BLaER1 (cell line): ENCODE measurements around the gene THUMPD1.

ENCODE experiments used
- H3K27ac ChIP-seq: shearing (Covaris generic); formaldehyde crosslinking; 2 replicates; pipeline ENCODE4 v1.8.1; 2022
- H3K27me3 ChIP-seq: shearing (Covaris generic); formaldehyde crosslinking; 2 replicates; pipeline ENCODE4 v1.8.1; 2022
- H3K36me3 ChIP-seq: shearing (Covaris generic); formaldehyde crosslinking; 2 replicates; pipeline ENCODE4 v1.8.1; 2022
- H3K4me1 ChIP-seq: shearing (Covaris generic); formaldehyde crosslinking; 2 replicates; pipeline ENCODE4 v1.8.1; 2022
- H3K4me2 ChIP-seq: shearing (Covaris generic); formaldehyde crosslinking; 2 replicates; pipeline ENCODE4 v1.8.1; 2022
- H3K4me3 ChIP-seq: shearing (Covaris generic); formaldehyde crosslinking; 2 replicates; pipeline ENCODE4 v1.8.1; 2022
- H3K9ac ChIP-seq: shearing (Covaris generic); formaldehyde crosslinking; 2 replicates; pipeline ENCODE4 v1.8.1; 2022
- H3K9me3 ChIP-seq: shearing (Covaris generic); formaldehyde crosslinking; 2 replicates; pipeline ENCODE4 v1.8.1; 2022
- H4K20me1 ChIP-seq: shearing (Covaris generic); formaldehyde crosslinking; 2 replicates; pipeline ENCODE4 v1.8.1; 2022
- Cebpa-rat ChIP-seq: shearing (Covaris generic); IDR thresholded peaks from 2 replicates; pipeline ENCODE4 v1.8.1; 2022

The THUMPD1 gene, protein sequence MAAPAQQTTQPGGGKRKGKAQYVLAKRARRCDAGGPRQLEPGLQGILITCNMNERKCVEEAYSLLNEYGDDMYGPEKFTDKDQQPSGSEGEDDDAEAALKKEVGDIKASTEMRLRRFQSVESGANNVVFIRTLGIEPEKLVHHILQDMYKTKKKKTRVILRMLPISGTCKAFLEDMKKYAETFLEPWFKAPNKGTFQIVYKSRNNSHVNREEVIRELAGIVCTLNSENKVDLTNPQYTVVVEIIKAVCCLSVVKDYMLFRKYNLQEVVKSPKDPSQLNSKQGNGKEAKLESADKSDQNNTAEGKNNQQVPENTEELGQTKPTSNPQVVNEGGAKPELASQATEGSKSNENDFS

GRCh38 chr16:20741554-20742285 is at the start of gene THUMPD1:
Gene THUMPD1, minus strand, starts transcription at chr16:20741818. Its CDS starts 79 bp downstream, at chr16:20741739.
- H3K27ac ChIP-seq = peak within 1 kb of the TSS; percentile 92
- H3K4me2 ChIP-seq = peak within 1 kb of the TSS; percentile 94
- H3K9ac ChIP-seq = peak within 1 kb of the TSS; percentile 89
- peak within 1 kb of the TSS; percentile 94 for H3K4me3 ChIP-seq
- H3K36me3 ChIP-seq = peaks cover 27% of the 10 kb centered on the region
- H4K20me1 ChIP-seq = peaks cover 37% of the 10 kb centered on the region
- H3K4me1 ChIP-seq = peaks cover 19% of the 10 kb centered on the region
- no peak for TF ChIP-seq Cebpa-rat
- no peaks in the 10 kb centered on the region for H3K27me3 ChIP-seq
- H3K9me3 ChIP-seq = peaks cover 5% of the 10 kb centered on the region; the same call in 1 of the 2 replicates

GRCh38 chr16:20789130-20789529 is 47.5 kb upstream of the THUMPD1 start:
- Histone ChIP-seq H4K20me1 (no peaks in the 10 kb centered on the region), H3K9me3 (no peaks in the 10 kb centered on the region), H3K4me3 (no peak overlapping the region), H3K27ac (no peak overlapping the region), H3K27me3 (no peaks in the 10 kb centered on the region), H3K9ac (no peak overlapping the region), H3K4me2 (no peak overlapping the region), H3K4me1 (no peaks in the 10 kb centered on the region), H3K36me3 (no peaks in the 10 kb centered on the region)
- TF ChIP-seq Cebpa-rat = no peak

GRCh38 chr16:20784204-20784603 is 42.6 kb upstream of the THUMPD1 start:
- no peaks in the 10 kb centered on the region for H3K9me3 ChIP-seq
- no peaks in the 10 kb centered on the region for H3K27me3 ChIP-seq
- H4K20me1 ChIP-seq = no peaks in the 10 kb centered on the region

DNA sequence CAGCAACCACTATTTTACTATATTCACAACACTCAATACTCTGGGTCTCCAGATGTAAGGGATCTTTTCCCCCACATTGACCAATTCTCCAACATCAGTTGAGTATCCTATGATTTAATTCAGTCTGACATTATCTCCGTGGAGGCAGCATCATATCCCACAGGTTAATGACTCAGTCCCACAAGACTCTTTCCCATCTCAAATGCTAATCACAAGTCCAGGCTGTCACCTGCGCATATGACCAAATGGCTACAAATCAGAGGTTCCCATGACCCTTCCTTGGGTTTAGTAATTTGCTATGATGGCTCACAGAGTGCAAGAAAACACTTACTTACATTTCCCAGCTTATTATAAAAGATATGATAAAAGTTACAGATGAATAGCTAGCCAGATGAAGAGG is 40.9 kb upstream of the THUMPD1 start:
- no peaks in the 10 kb centered on the region for H4K20me1 ChIP-seq
- H3K27me3 ChIP-seq = no peaks in the 10 kb centered on the region
- no peak overlapping the region for H3K4me3 ChIP-seq
- no peaks in the 10 kb centered on the region for H3K9me3 ChIP-seq
- H3K4me1 ChIP-seq = no peaks in the 10 kb centered on the region
- no peak overlapping the region for H3K27ac ChIP-seq
- no peak overlapping the region for H3K9ac ChIP-seq
- H3K4me2 ChIP-seq = no peak overlapping the region
- H3K36me3 ChIP-seq = no peaks in the 10 kb centered on the region
- no peak for TF ChIP-seq Cebpa-rat

More at GRCh38 chr16:20784204-20784603, 42.6 kb upstream of the THUMPD1 start:
- H3K36me3 ChIP-seq = no peaks in the 10 kb centered on the region
- no peak overlapping the region for H3K27ac ChIP-seq
- no peak for TF ChIP-seq Cebpa-rat
- H3K4me3 ChIP-seq = no peak overlapping the region
- no peaks in the 10 kb centered on the region for H3K4me1 ChIP-seq
- H3K4me2 ChIP-seq = no peak overlapping the region
- no peak overlapping the region for H3K9ac ChIP-seq

DNA sequence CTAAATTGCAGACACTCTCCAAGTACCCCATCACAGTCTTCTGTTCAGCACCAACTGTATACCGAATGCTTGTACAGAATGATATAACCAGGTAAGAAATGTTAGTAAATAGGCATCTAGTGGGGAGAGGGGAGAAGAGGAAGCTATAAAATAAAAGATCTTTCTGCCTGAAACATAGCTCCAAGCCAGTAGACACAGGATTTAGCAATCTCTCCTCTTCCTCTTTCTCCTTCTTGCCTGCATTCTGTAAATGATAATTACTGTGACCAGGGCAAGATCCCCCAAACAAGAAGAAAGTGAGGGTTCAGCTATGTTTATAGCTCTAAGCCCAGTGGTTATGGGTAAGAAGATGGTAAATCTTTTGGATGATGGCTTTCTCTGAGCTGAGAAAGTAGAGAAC is 40.1 kb upstream of the THUMPD1 start:
- H3K9me3 ChIP-seq = no peaks in the 10 kb centered on the region
- no peaks in the 10 kb centered on the region for H3K27me3 ChIP-seq
- no peak overlapping the region for H3K4me2 ChIP-seq
- H3K4me1 ChIP-seq = no peaks in the 10 kb centered on the region
- H3K4me3 ChIP-seq = no peak overlapping the region
- no peaks in the 10 kb centered on the region for H3K36me3 ChIP-seq
- no peak overlapping the region for H3K9ac ChIP-seq
- no peak for TF ChIP-seq Cebpa-rat
- no peaks in the 10 kb centered on the region for H4K20me1 ChIP-seq
- H3K27ac ChIP-seq = no peak overlapping the region

DNA sequence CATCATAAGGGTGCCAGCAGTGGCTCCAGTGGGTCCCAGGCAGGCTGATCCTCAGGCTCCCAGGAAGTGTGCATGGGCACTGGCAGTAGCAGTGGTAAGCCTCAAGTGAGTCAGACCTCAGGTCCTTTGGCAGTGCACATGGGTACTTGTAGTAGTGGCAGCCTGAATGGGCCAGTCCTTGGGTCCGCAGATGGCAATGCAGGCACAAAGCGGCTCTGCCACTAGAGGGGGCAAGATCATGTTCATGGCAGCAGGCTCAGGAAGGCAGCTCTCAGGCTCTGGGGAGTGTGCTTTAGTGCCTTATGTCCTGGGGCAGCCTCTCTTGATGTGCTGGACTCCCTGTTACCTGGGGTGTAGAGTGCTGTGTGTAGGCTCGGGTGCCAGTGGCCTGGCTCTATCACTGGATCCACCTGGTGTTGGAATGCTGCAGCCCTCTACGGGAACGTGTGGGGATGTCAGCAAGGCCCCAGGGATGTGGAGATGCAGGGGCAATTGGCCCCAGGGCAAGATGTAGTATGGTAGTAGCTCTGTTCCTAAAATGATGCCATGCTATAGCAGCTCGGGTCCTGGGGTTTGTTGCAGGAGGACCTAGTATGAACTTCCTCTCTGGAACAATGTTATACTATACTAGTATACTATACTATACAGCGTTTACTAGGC is 33.2 kb upstream of the THUMPD1 start:
- no peaks in the 10 kb centered on the region for H4K20me1 ChIP-seq
- no peaks in the 10 kb centered on the region for H3K27me3 ChIP-seq
- H3K36me3 ChIP-seq = no peaks in the 10 kb centered on the region
- no peak overlapping the region for H3K4me3 ChIP-seq
- no peak overlapping the region for H3K9ac ChIP-seq
- no peaks in the 10 kb centered on the region for H3K4me1 ChIP-seq
- no peak for TF ChIP-seq Cebpa-rat
- H3K27ac ChIP-seq = no peak overlapping the region
- H3K4me2 ChIP-seq = no peak overlapping the region
- H3K9me3 ChIP-seq = no peaks in the 10 kb centered on the region

- H3K27me3 ChIP-seq = no peaks in the 10 kb centered on the region
- no peak overlapping the region for H3K9ac ChIP-seq
- no peaks in the 10 kb centered on the region for H3K36me3 ChIP-seq
- H3K4me1 ChIP-seq = no peaks in the 10 kb centered on the region
- H3K4me2 ChIP-seq = no peak overlapping the region
- no peaks in the 10 kb centered on the region for H4K20me1 ChIP-seq
- no peaks in the 10 kb centered on the region for H3K9me3 ChIP-seq
- no peak overlapping the region for H3K4me3 ChIP-seq
- TF ChIP-seq Cebpa-rat = no peak
- no peak overlapping the region for H3K27ac ChIP-seq
Measured at GRCh38 chr16:20773679-20774078, 32.1 kb upstream of the THUMPD1 start.

GRCh38 chr16:20768818-20769217 is 27.2 kb upstream of the THUMPD1 start:
- no peaks in the 10 kb centered on the region for H3K36me3 ChIP-seq
- no peak overlapping the region for H3K27ac ChIP-seq
- no peaks in the 10 kb centered on the region for H3K4me1 ChIP-seq
- no peak overlapping the region for H3K4me2 ChIP-seq
- no peaks in the 10 kb centered on the region for H3K9me3 ChIP-seq
- TF ChIP-seq Cebpa-rat = no peak
- no peak overlapping the region for H3K4me3 ChIP-seq
- no peak overlapping the region for H3K9ac ChIP-seq
- H3K27me3 ChIP-seq = no peaks in the 10 kb centered on the region
- H4K20me1 ChIP-seq = no peaks in the 10 kb centered on the region

DNA sequence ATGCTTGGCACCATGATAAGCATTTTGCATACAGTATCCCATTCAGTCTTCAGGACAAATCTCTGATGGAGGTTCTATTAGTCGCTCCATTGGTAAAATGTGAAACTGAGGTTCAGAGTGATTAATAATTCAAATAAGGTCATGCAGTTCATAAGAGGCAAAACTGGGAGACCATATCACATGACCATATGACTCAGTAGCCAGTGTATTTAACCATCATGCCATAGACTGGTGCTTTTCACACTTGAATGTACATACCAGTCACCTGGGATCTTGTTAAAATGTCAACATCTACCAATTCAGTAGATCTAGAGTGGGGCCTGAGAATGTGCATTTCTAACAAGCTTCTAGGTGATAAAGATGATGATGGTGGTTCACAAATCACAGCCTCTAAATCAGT is 26.5 kb upstream of the THUMPD1 start:
- Histone ChIP-seq H3K4me1 (no peaks in the 10 kb centered on the region), H3K27me3 (no peaks in the 10 kb centered on the region), H3K9me3 (peaks cover 4% of the 10 kb centered on the region; the same call in 1 of the 2 replicates), H3K36me3 (no peaks in the 10 kb centered on the region), H3K4me2 (no peak overlapping the region), H3K4me3 (no peak overlapping the region), H3K27ac (no peak overlapping the region), H4K20me1 (no peaks in the 10 kb centered on the region), H3K9ac (no peak overlapping the region)
- no peak for TF ChIP-seq Cebpa-rat

GRCh38 chr16:20767577-20767976 is 26.0 kb upstream of the THUMPD1 start:
- H3K9me3 ChIP-seq = peaks cover 10% of the 10 kb centered on the region
- H4K20me1 ChIP-seq = no peaks in the 10 kb centered on the region
- no peaks in the 10 kb centered on the region for H3K27me3 ChIP-seq
- no peak for TF ChIP-seq Cebpa-rat
- no peak overlapping the region for H3K4me3 ChIP-seq
- no peaks in the 10 kb centered on the region for H3K36me3 ChIP-seq
- H3K9ac ChIP-seq = no peak overlapping the region
- H3K27ac ChIP-seq = no peak overlapping the region
- no peaks in the 10 kb centered on the region for H3K4me1 ChIP-seq
- no peak overlapping the region for H3K4me2 ChIP-seq
